Tibial artery (tissue), 4 donors: ENCODE data around the gene FAM81A.
"Not testable (repeated sequence)": the region's sequence is repeated elsewhere in the genome, so short reads cannot be mapped to it uniquely, and the experiment has no call there.

Experiments
- DNase-seq, 2 donors: peaks; one replicate each; pipeline ENCODE4 v3.0.0-alpha.2; 2019
- H3K27ac ChIP-seq, 2 donors: fragments of 200-600 bp; sonication (generic) in 1 of 2; 1 replicate in 1 of 2; 2 replicates in 1 of 2; pipeline ENCODE4 v1.5.1; 2018 to 2019; ENCODE audit warnings: mild to moderate bottlenecking in 1 of 2
- H3K27me3 ChIP-seq, 2 donors: fragments of 200-600 bp; sonication (generic) in 1 of 2; one replicate each; pipeline versions ENCODE4 v1.5.1 to v1.6.0; 2016 to 2019
- H3K36me3 ChIP-seq, 3 donors: fragments of 200-600 bp; sonication (generic) in 2 of 3; one replicate each; pipeline ENCODE4 v1.5.1; 2016 to 2019; ENCODE audit warnings: mild to moderate bottlenecking in 2 of 3
- H3K4me1 ChIP-seq, 4 donors: fragments of 200-600 bp; sonication (generic) in 2 of 4; 1 replicate in 3 of 4; 2 replicates in 1 of 4; pipeline ENCODE4 v1.5.1; 2016 to 2019
- H3K4me3 ChIP-seq, 2 donors: fragments of 200-600 bp; sonication (generic) in 1 of 2; 1 replicate in 1 of 2; 2 replicates in 1 of 2; pipeline ENCODE4 v1.5.1; 2018 to 2019; ENCODE audit warnings: mild to moderate bottlenecking in 2 of 2
- H3K9me3 ChIP-seq, 3 donors: fragments of 200-600 bp; sonication (generic) in 1 of 3; one replicate each; pipeline ENCODE4 v1.5.1; 2016 to 2019
- intact Hi-C: fragments of 100-400 bp; cut with DNase I; formaldehyde crosslinking; loops from one replicate; pipeline ENCODE4 v1.15.0; 2023; ENCODE audit warnings: low total_unique reads
- TF ChIP-seq, protein P1 (sequence below), 2 experiments: fragments of 200-600 bp in 1 of 2; fragments of 450-650 bp in 1 of 2; IDR thresholded peaks; one replicate each; pipeline ENCODE4 v1.5.1; 2017 to 2019; ENCODE audit warnings: antibody characterized with exemption in 2 of 2, mild to moderate bottlenecking in 1 of 2, moderate library complexity in 1 of 2

The FAM81A gene

DNA sequence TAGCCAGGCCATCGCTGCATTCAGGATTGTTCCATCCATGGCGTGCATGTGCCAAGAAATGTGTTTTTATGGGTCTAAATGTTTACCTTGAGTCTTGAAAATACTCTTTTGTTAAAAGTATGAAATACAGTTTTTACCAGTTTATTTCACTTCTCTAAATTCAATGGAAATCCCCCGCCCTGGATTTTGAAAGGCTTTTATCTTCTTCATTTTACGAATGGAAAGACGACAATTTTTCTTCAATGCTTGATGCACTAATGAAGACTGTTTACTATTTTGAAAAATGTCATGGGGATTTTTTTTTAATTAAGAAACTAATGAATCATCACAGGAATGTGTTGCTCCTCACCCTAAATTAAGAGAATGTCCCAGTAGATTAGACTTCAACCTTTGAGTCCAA is 83.5 kb downstream of the FAM81A start:
- intact Hi-C loops = no loop called here
- Histone ChIP-seq H3K4me3 (no peak overlapping the region), H3K4me1 (no peaks in the 10 kb centered on the region), H3K27ac (no peak overlapping the region), H3K36me3 (no peaks in the 10 kb centered on the region), H3K27me3 (no peaks in the 10 kb centered on the region), H3K9me3 (no peaks in the 10 kb centered on the region)
- DNase-seq = no peak
- TF ChIP-seq, protein P1, sequence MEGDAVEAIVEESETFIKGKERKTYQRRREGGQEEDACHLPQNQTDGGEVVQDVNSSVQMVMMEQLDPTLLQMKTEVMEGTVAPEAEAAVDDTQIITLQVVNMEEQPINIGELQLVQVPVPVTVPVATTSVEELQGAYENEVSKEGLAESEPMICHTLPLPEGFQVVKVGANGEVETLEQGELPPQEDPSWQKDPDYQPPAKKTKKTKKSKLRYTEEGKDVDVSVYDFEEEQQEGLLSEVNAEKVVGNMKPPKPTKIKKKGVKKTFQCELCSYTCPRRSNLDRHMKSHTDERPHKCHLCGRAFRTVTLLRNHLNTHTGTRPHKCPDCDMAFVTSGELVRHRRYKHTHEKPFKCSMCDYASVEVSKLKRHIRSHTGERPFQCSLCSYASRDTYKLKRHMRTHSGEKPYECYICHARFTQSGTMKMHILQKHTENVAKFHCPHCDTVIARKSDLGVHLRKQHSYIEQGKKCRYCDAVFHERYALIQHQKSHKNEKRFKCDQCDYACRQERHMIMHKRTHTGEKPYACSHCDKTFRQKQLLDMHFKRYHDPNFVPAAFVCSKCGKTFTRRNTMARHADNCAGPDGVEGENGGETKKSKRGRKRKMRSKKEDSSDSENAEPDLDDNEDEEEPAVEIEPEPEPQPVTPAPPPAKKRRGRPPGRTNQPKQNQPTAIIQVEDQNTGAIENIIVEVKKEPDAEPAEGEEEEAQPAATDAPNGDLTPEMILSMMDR (IDR thresholded peaks at IDR 0.05) = no peak

DNA sequence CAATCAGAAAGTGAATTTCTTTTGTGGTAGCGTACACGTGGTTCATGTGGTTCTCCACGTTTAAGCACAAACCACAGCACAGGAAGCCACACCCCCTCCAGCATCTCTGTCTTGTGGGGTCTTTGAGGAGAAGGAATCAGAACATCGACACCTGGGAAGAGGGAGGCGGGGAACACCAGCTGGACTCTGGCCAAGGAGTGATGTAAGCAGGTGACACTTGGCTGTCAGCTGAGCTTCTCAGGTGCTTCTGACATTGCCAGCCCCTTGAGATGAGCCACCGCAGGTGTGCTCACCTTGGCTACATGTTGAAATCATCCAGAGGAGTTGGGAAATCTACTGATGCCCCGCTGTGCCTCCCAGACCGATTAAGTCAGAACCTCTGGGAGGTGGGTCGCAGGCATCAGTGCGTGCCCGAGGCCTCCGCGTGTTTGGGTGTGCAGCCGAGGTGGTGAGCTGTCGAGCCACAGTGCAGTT is 85.0 kb downstream of the FAM81A start:
- intact Hi-C loops = no loop called here
- H3K36me3 ChIP-seq = no peaks in the 10 kb centered on the region
- TF ChIP-seq, protein P1 (IDR thresholded peaks at IDR 0.05) = no peak
- H3K4me3 ChIP-seq = no peak overlapping the region
- H3K4me1 ChIP-seq = no peaks in the 10 kb centered on the region
- H3K9me3 ChIP-seq = no peaks in the 10 kb centered on the region
- no peak for DNase-seq
- H3K27ac ChIP-seq = no peak overlapping the region
- H3K27me3 ChIP-seq = no peaks in the 10 kb centered on the region

DNA sequence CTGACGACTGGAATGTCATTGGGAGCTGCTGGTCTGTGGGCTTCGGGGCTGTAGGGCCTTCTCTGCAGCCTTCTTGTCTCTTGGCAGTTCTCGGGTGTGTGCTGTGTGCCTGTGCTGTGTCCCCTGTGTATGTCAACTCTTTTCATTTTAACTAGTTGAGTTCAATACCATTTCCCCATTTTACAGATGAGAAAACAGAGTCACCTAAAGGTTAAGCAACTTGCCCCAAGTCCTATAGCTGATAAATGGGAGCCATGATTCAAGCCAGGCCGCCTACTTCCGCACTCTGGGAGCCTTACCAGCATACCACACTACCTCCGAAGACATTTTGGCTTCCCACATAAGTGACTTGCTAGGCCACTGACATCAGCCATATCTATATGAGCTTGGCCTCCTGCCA is 85.7 kb downstream of the FAM81A start:
- intact Hi-C loops = no loop called here
- no peaks in the 10 kb centered on the region for H3K36me3 ChIP-seq
- DNase-seq = no peak
- TF ChIP-seq, protein P1 (IDR thresholded peaks at IDR 0.05) = no peak
- no peak overlapping the region for H3K4me3 ChIP-seq
- no peaks in the 10 kb centered on the region for H3K9me3 ChIP-seq
- H3K27me3 ChIP-seq = no peaks in the 10 kb centered on the region
- H3K27ac ChIP-seq = no peak overlapping the region
- no peaks in the 10 kb centered on the region for H3K4me1 ChIP-seq

DNA sequence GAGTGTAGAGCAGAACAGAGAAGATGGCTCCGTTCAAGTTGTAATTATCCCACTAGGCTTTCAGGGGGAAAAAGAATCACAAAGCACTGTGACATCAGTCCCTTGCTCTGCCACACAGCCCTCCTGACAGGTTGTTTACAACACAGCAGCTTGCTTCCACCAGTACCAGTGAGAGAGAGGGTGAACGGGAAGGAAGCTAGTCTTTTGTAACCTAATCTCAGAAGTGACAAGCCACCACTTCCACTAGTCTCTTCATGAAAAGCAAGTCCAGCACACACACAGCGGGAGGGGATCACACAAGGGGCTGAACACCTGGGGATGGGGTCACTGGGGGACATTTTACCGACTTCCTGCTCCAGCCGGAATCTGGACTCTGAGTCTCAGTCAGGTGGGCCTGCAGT is 86.3 kb downstream of the FAM81A start:
- no peak for DNase-seq
- intact Hi-C loops = no loop called here

DNA sequence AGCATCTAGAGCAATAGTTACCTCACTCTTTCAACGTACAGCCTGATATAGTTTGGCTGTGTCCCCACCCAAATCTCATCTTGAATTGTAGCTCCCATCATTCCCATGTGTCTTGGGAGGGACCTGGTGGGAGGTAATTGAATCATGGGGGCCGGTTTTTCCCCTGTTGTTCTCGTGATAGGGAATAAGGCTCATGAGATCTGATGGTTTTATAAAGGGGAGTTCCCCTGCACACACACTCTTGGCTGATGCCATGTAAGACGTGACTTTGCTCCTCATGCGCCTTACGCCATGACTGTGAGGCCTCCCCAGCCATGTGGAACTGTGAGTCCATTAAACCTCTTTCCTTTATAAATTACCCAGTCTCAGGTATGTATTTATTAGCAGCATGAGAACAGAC is 88.5 kb downstream of the FAM81A start:
- H3K27me3 ChIP-seq, H3K9me3 ChIP-seq, H3K36me3 ChIP-seq, H3K4me3 ChIP-seq, H3K4me1 ChIP-seq, H3K27ac ChIP-seq, DNase-seq, intact Hi-C loops: not testable (repeated sequence)

More for the DNA sequence above, 86.3 kb downstream of the FAM81A start:
- H3K36me3 ChIP-seq = no peaks in the 10 kb centered on the region
- no peak overlapping the region for H3K27ac ChIP-seq
- no peaks in the 10 kb centered on the region for H3K4me1 ChIP-seq
- no peak overlapping the region for H3K4me3 ChIP-seq
- no peaks in the 10 kb centered on the region for H3K9me3 ChIP-seq
- H3K27me3 ChIP-seq = no peaks in the 10 kb centered on the region
- TF ChIP-seq, protein P1 (IDR thresholded peaks at IDR 0.05) = no peak

DNA sequence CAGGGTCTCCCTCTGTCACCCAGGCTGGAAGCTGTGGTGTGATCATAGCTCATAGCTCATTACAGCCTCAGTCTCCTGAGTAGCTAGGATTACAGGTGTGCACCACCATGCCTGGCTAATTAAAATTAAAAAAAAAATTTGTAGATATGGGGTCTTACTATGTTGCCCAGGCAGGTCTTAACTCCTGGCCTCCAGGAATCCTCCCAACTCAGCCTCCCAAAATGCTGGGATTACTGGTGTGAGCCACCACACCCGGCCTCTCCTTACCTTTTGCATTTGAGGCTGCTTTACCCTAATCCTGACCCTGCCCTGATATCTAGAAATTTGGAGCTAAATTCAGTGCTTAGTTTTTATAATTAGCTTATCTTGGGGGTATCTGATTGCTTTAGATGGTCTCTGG is 90.4 kb downstream of the FAM81A start:
- TF ChIP-seq, protein P1 (IDR thresholded peaks at IDR 0.05) = no peak
- H3K27me3 ChIP-seq = peaks cover 0 to 7% of the 10 kb centered on the region in 2 donors
- intact Hi-C loops = no loop called here
- no peaks in the 10 kb centered on the region for H3K4me1 ChIP-seq
- H3K4me3 ChIP-seq = no peak overlapping the region
- no peaks in the 10 kb centered on the region for H3K9me3 ChIP-seq
- no peaks in the 10 kb centered on the region for H3K36me3 ChIP-seq
- DNase-seq = no peak
- no peak overlapping the region for H3K27ac ChIP-seq
